ENCODE results near the gene MIDN. TPM values are rescaled to one million over a fixed set of nuclear protein-coding genes. Genes with fewer than 3 reads are reported as not detected.
"Not testable (repeated sequence)": the region's sequence is repeated elsewhere in the genome, so short reads cannot be mapped to it uniquely, and the experiment has no call there.

MIDN gene
- total RNA-seq (2014; rRNA removed; shearing (Covaris generic)) = 3.7 and 7.2 TPM in 2 replicates

- Histone ChIP-seq H3K27me3 (replicated peaks) (no peaks in the 10 kb centered on the region), H3K36me3 (peaks cover 48% of the 10 kb centered on the region), H3K27ac (peak within 1 kb of the TSS; percentile 98), H3K9me3 (replicated peaks) (no peaks in the 10 kb centered on the region; the same call in 1 of the 2 replicates), H3K4me1 (replicated peaks) (peaks cover 51% of the 10 kb centered on the region), H3K4me3 (peak within 1 kb of the TSS; percentile 89)
- DNase-seq (ENCODE audit: low read depth in 1 of 2, low spot score in 2 of 2) = peak; percentile 87 to 96
Measured at GRCh38 chr19:1248139-1248785, at the start of gene MIDN. TSS of gene MIDN (plus strand) at chr19:1248583. CDS start at chr19:1250297, 1,714 bp downstream.

GRCh38 chr19:1199531-1199930 is 48.9 kb upstream of the MIDN start:
- Histone ChIP-seq H3K4me1 (replicated peaks) (peaks cover 26% of the 10 kb centered on the region), H3K9me3 (replicated peaks) (0 out of 2 replicates have a peak, but pooled peaks cover 1% of the 10 kb centered on the region), H3K27ac (no peak overlapping the region), H3K4me3 (no peak overlapping the region), H3K27me3 (replicated peaks) (no peaks in the 10 kb centered on the region), H3K36me3 (no peaks in the 10 kb centered on the region)
- no peak for DNase-seq (ENCODE audit: low read depth in 1 of 2, low spot score in 2 of 2)

- H3K4me1 ChIP-seq (replicated peaks) = peaks cover 30% of the 10 kb centered on the region
- not testable (repeated sequence) for H3K27me3 ChIP-seq (replicated peaks); H3K27ac ChIP-seq; H3K36me3 ChIP-seq; H3K9me3 ChIP-seq (replicated peaks); H3K4me3 ChIP-seq
- peak; percentile 65 to 69 for DNase-seq (ENCODE audit: low read depth in 1 of 2, low spot score in 2 of 2)
Measured at GRCh38 chr19:1200614-1201013, 47.8 kb upstream of the MIDN start.

- H3K4me1 ChIP-seq (replicated peaks) = peaks cover 45% of the 10 kb centered on the region
- no peaks in the 10 kb centered on the region for H3K9me3 ChIP-seq (replicated peaks)
- DNase-seq (ENCODE audit: low read depth in 1 of 2, low spot score in 2 of 2) = peak; percentile 93 to 99
- H3K4me3 ChIP-seq = peak within 1 kb of the TSS; percentile 87
- H3K36me3 ChIP-seq = peaks cover 21% of the 10 kb centered on the region
- 0 out of 2 replicates have a peak within 1 kb of the TSS, but pooled peaks have one; percentile 18 for H3K27ac ChIP-seq
- H3K27me3 ChIP-seq (replicated peaks) = no peaks in the 10 kb centered on the region
Measured at GRCh38 chr19:1205114-1206099, 43.0 kb upstream of the MIDN start, which contains the start of gene STK11. TSS of gene STK11 (plus strand) at chr19:1205778. CDS start at chr19:1206914, 1,136 bp downstream.

- DNase-seq (ENCODE audit: low read depth in 1 of 2, low spot score in 2 of 2) = peak; percentile 44 to 57
- Histone ChIP-seq H3K4me1 (replicated peaks) (peaks cover 36% of the 10 kb centered on the region), H3K27me3 (replicated peaks) (no peaks in the 10 kb centered on the region), H3K27ac (no peak overlapping the region), H3K9me3 (replicated peaks) (no peaks in the 10 kb centered on the region), H3K36me3 (peaks cover 30% of the 10 kb centered on the region), H3K4me3 (peak overlapping the region; percentile 87)
Measured at GRCh38 chr19:1206150-1206863, 42.1 kb upstream of the MIDN start.

- Histone ChIP-seq H3K36me3 (peaks cover 36% of the 10 kb centered on the region), H3K27ac (no peak overlapping the region), H3K27me3 (replicated peaks) (no peaks in the 10 kb centered on the region), H3K4me3 (peak overlapping the region; percentile 87), H3K9me3 (replicated peaks) (no peaks in the 10 kb centered on the region), H3K4me1 (replicated peaks) (peaks cover 35% of the 10 kb centered on the region)
- peak in 1 of 2 experiments; percentile 46 for DNase-seq (ENCODE audit: low read depth in 1 of 2, low spot score in 2 of 2)
Measured at GRCh38 chr19:1206864-1207450, 41.4 kb upstream of the MIDN start.

- not testable (repeated sequence) for H3K9me3 ChIP-seq (replicated peaks); H3K4me3 ChIP-seq; DNase-seq (ENCODE audit: low read depth in 1 of 2, low spot score in 2 of 2); H3K27ac ChIP-seq; H3K27me3 ChIP-seq (replicated peaks)
- peaks cover 52% of the 10 kb centered on the region for H3K36me3 ChIP-seq
- peaks cover 30% of the 10 kb centered on the region for H3K4me1 ChIP-seq (replicated peaks)
Measured at GRCh38 chr19:1208830-1209229, 39.6 kb upstream of the MIDN start.

GRCh38 chr19:1210227-1210538 is 38.2 kb upstream of the MIDN start:
- Histone ChIP-seq H3K27ac (no peak overlapping the region), H3K9me3 (replicated peaks) (no peaks in the 10 kb centered on the region), H3K27me3 (replicated peaks) (no peaks in the 10 kb centered on the region), H3K4me3 (no peak overlapping the region), H3K4me1 (replicated peaks) (peaks cover 38% of the 10 kb centered on the region), H3K36me3 (peaks cover 60% of the 10 kb centered on the region)
- no peak for DNase-seq (ENCODE audit: low read depth in 1 of 2, low spot score in 2 of 2)

- Histone ChIP-seq H3K9me3 (replicated peaks) (no peaks in the 10 kb centered on the region), H3K27ac (no peak overlapping the region), H3K36me3 (peaks cover 61% of the 10 kb centered on the region), H3K27me3 (replicated peaks) (no peaks in the 10 kb centered on the region), H3K4me1 (replicated peaks) (peaks cover 51% of the 10 kb centered on the region), H3K4me3 (no peak overlapping the region)
- DNase-seq (ENCODE audit: low read depth in 1 of 2, low spot score in 2 of 2) = no peak
Measured at GRCh38 chr19:1211494-1212234, 36.7 kb upstream of the MIDN start.

- no peaks in the 10 kb centered on the region for H3K9me3 ChIP-seq (replicated peaks)
- H3K4me3 ChIP-seq = no peak overlapping the region
- H3K27me3 ChIP-seq (replicated peaks) = no peaks in the 10 kb centered on the region
- DNase-seq (ENCODE audit: low read depth in 1 of 2, low spot score in 2 of 2) = no peak
- H3K27ac ChIP-seq = peak overlapping the region; percentile 68; the same call in 1 of the 2 replicates
- peaks cover 40% of the 10 kb centered on the region for H3K4me1 ChIP-seq (replicated peaks)
- H3K36me3 ChIP-seq = peaks cover 70% of the 10 kb centered on the region
Measured at GRCh38 chr19:1213391-1214286, 34.7 kb upstream of the MIDN start.

GRCh38 chr19:1214299-1214861 is 34.0 kb upstream of the MIDN start:
- Histone ChIP-seq H3K4me3 (no peak overlapping the region), H3K9me3 (replicated peaks) (no peaks in the 10 kb centered on the region), H3K4me1 (replicated peaks) (peaks cover 35% of the 10 kb centered on the region)

More at GRCh38 chr19:1214299-1214861, 34.0 kb upstream of the MIDN start:
- Histone ChIP-seq H3K27ac (peak overlapping the region; percentile 68), H3K27me3 (replicated peaks) (no peaks in the 10 kb centered on the region), H3K36me3 (peaks cover 65% of the 10 kb centered on the region)
- no peak for DNase-seq (ENCODE audit: low read depth in 1 of 2, low spot score in 2 of 2)

Measured in SJSA1 (cell line).